ENCODE data around the gene TOP3B.

The TOP3B gene

DNA sequence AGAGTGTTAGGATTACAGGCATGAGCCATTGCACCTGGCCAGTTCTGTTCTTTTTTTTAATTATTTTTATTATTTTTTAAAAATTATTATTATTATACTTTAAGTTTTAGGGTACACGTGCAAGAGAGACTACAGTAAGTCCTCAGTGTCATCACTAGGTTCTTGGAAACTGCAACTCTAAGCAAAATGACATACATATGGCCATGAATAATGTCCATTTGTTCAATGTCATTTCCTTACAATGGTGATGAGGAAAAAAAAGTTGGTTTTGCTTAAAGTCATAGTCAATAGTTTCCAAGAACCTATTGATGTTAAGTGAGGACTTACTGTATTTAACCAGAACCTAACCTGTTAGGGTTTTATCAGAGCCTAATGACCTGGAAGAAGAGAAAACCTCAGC, 29.4 kb upstream of the TOP3B start:
- TF ChIP-seq TAF1 (IDR thresholded peaks at IDR 0.05; ENCODE audit: borderline replicate concordance, insufficient read depth, low read length): no peak
- TF ChIP-seq, protein P1, sequence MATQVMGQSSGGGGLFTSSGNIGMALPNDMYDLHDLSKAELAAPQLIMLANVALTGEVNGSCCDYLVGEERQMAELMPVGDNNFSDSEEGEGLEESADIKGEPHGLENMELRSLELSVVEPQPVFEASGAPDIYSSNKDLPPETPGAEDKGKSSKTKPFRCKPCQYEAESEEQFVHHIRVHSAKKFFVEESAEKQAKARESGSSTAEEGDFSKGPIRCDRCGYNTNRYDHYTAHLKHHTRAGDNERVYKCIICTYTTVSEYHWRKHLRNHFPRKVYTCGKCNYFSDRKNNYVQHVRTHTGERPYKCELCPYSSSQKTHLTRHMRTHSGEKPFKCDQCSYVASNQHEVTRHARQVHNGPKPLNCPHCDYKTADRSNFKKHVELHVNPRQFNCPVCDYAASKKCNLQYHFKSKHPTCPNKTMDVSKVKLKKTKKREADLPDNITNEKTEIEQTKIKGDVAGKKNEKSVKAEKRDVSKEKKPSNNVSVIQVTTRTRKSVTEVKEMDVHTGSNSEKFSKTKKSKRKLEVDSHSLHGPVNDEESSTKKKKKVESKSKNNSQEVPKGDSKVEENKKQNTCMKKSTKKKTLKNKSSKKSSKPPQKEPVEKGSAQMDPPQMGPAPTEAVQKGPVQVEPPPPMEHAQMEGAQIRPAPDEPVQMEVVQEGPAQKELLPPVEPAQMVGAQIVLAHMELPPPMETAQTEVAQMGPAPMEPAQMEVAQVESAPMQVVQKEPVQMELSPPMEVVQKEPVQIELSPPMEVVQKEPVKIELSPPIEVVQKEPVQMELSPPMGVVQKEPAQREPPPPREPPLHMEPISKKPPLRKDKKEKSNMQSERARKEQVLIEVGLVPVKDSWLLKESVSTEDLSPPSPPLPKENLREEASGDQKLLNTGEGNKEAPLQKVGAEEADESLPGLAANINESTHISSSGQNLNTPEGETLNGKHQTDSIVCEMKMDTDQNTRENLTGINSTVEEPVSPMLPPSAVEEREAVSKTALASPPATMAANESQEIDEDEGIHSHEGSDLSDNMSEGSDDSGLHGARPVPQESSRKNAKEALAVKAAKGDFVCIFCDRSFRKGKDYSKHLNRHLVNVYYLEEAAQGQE (IDR thresholded peaks at IDR 0.05; ENCODE audit: insufficient read depth in 1 of 2, low read depth in 2 of 2, low read length in 2 of 2): no peak
- no peak for TF ChIP-seq SIN3A (IDR thresholded peaks at IDR 0.05; ENCODE audit: borderline replicate concordance, insufficient read depth, low read length)
- TF ChIP-seq POLR2AphosphoS5 (IDR thresholded peaks at IDR 0.05; ENCODE audit: low read depth, low read length): no peak
- no peak for TF ChIP-seq FOXP2 (optimal IDR thresholded peaks at IDR 0.05; ENCODE audit: borderline replicate concordance, extremely low read depth, extremely low read length, insufficient read depth)

DNA sequence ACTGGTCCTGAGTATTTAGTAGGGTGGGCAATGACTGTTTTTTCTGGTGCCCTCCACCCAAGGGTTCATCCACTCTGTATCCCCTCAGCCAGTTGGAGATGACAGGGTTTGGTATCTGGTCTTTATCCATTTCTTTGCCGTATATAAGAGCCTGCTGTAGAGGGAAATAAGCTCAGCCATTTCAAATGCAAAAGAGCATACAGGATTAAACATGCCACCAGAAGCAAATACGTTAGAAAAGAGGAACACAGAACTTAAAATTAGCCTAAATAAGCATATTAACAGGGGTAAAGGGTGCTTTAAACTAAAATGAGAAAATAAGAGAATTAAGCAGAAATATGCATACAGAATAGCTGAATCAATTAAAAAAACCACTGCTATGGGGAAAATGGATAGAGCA, 27.8 kb upstream of the TOP3B start:
- TF ChIP-seq POLR2AphosphoS5 (IDR thresholded peaks at IDR 0.05; ENCODE audit: low read depth, low read length): no peak
- TF ChIP-seq FOXP2 (optimal IDR thresholded peaks at IDR 0.05; ENCODE audit: borderline replicate concordance, extremely low read depth, extremely low read length, insufficient read depth): no peak
- TF ChIP-seq TAF1 (IDR thresholded peaks at IDR 0.05; ENCODE audit: borderline replicate concordance, insufficient read depth, low read length): no peak
- TF ChIP-seq SIN3A (IDR thresholded peaks at IDR 0.05; ENCODE audit: borderline replicate concordance, insufficient read depth, low read length): no peak
- TF ChIP-seq, protein P1 (IDR thresholded peaks at IDR 0.05; ENCODE audit: insufficient read depth in 1 of 2, low read depth in 2 of 2, low read length in 2 of 2): no peak

DNA sequence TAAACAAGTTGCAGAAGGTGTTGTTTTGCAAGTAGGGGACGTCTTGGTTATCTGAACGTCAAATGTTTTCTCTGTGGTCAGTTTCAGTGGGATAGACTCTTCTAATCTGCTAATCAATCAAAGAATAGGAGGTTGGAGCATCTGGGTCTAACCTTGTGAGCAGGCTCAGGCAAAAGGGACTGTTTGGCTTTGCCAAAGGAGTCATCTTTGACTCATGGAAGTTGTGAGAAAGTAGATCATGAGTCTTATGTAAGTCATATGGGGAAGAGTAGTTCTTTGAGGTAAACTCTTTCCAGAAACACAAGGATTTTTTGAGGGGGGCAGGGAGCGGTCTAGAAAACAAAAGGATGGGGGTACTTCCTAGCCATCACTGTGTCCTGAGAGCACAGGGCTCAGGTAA, 27.1 kb upstream of the TOP3B start:
- TF ChIP-seq, protein P1 (IDR thresholded peaks at IDR 0.05; ENCODE audit: insufficient read depth in 1 of 2, low read depth in 2 of 2, low read length in 2 of 2): no peak
- TF ChIP-seq TAF1 (IDR thresholded peaks at IDR 0.05; ENCODE audit: borderline replicate concordance, insufficient read depth, low read length) (no peak), POLR2AphosphoS5 (IDR thresholded peaks at IDR 0.05; ENCODE audit: low read depth, low read length) (no peak), SIN3A (IDR thresholded peaks at IDR 0.05; ENCODE audit: borderline replicate concordance, insufficient read depth, low read length) (no peak), FOXP2 (optimal IDR thresholded peaks at IDR 0.05; ENCODE audit: borderline replicate concordance, extremely low read depth, extremely low read length, insufficient read depth) (no peak)

DNA sequence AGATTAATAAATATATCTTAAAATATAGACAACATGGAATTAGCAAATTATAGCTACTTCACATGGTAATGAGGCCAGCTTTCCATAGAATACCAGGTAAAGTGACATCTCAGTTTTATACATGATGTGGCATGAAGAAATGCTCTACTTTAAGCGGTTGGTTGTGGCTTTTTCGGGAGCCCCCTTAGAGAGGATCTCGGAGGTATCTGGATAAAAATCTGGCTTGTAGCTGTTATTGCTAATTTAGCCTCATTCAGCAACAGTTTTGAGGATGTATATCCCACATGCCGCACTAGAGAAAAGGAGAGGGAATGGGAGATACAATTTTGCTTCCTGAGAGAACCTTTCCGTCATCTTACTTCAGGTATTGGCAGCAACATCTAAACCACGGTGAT, 24.0 kb upstream of the TOP3B start:
- TF ChIP-seq TAF1 (IDR thresholded peaks at IDR 0.05; ENCODE audit: borderline replicate concordance, insufficient read depth, low read length): no peak
- no peak for TF ChIP-seq POLR2AphosphoS5 (IDR thresholded peaks at IDR 0.05; ENCODE audit: low read depth, low read length)
- no peak for TF ChIP-seq FOXP2 (optimal IDR thresholded peaks at IDR 0.05; ENCODE audit: borderline replicate concordance, extremely low read depth, extremely low read length, insufficient read depth)
- TF ChIP-seq, protein P1 (IDR thresholded peaks at IDR 0.05; ENCODE audit: insufficient read depth in 1 of 2, low read depth in 2 of 2, low read length in 2 of 2): no peak
- TF ChIP-seq SIN3A (IDR thresholded peaks at IDR 0.05; ENCODE audit: borderline replicate concordance, insufficient read depth, low read length): no peak
